ENCODE measurements around the gene MMD2.

The MMD2 gene

GRCh38 chr7:4958477-4959301 is at the start of gene MMD2:
MMD2 (minus strand) TSS chr7:4959187; CDS start chr7:4959017, 170 bp downstream.
- H3K27ac ChIP-seq = no peak within 1 kb of the TSS
- TF ChIP-seq, protein P1, sequence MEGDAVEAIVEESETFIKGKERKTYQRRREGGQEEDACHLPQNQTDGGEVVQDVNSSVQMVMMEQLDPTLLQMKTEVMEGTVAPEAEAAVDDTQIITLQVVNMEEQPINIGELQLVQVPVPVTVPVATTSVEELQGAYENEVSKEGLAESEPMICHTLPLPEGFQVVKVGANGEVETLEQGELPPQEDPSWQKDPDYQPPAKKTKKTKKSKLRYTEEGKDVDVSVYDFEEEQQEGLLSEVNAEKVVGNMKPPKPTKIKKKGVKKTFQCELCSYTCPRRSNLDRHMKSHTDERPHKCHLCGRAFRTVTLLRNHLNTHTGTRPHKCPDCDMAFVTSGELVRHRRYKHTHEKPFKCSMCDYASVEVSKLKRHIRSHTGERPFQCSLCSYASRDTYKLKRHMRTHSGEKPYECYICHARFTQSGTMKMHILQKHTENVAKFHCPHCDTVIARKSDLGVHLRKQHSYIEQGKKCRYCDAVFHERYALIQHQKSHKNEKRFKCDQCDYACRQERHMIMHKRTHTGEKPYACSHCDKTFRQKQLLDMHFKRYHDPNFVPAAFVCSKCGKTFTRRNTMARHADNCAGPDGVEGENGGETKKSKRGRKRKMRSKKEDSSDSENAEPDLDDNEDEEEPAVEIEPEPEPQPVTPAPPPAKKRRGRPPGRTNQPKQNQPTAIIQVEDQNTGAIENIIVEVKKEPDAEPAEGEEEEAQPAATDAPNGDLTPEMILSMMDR (conservative IDR thresholded peaks at IDR 0.05) = no peak
- TF ChIP-seq ZFX (IDR thresholded peaks at IDR 0.05) = no peak

GRCh38 chr7:5005066-5005465 is 46.1 kb upstream of the MMD2 start:
- no peak overlapping the region for H3K27ac ChIP-seq
- no peak for TF ChIP-seq ZFX (IDR thresholded peaks at IDR 0.05)
- TF ChIP-seq, protein P1 (conservative IDR thresholded peaks at IDR 0.05) = no peak

DNA sequence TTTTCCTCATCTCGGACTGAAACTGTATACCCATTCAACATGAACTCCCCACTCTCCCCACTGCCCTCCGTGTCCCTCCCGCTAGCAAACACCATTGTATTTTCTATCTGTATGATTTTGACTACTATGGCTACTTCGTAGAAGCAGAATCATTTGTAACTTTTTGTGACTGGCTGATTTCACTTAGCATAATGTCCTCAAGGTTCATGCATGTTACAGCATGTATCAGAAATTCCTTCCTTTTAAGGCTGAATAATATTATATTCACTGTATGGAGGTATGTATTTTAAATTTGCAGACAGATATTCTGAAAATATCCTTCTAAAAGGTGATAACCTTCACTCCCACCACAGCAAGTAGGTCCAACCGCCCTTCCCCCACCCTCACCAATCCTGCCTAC is 42.9 kb upstream of the MMD2 start:
- no peak overlapping the region for H3K27ac ChIP-seq
- no peak for TF ChIP-seq ZFX (IDR thresholded peaks at IDR 0.05)
- TF ChIP-seq, protein P1 (conservative IDR thresholded peaks at IDR 0.05) = no peak

- no peak overlapping the region for H3K27ac ChIP-seq
- TF ChIP-seq, protein P1 (conservative IDR thresholded peaks at IDR 0.05) = no peak
- TF ChIP-seq ZFX (IDR thresholded peaks at IDR 0.05) = no peak
These were observed 42.0 kb upstream of the MMD2 start for GRCh38 chr7:5001003-5001402.

GRCh38 chr7:4999369-4999950 is 40.5 kb upstream of the MMD2 start:
- H3K27ac ChIP-seq = no peak overlapping the region
- TF ChIP-seq, protein P1 (conservative IDR thresholded peaks at IDR 0.05) = no peak
- TF ChIP-seq ZFX (IDR thresholded peaks at IDR 0.05) = no peak

DNA sequence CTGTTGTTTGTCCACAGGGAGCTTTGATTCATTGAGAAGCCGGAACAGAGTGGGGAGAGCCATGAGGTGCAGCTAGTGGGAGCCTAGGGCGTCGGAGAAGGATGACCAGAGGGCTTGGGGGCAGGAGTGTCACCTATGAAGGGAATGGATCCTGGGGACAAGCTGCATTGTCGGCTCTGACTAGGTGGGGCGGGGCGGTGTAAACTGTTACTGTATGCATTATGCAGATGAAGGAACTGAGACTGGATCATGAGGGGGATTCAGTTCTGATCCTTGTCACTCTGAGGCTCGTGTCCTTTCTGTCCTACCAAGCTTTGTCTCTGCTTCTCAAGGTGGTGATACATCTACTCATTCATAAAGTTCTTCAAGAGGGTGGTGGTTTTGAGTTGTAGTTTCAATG is 39.9 kb upstream of the MMD2 start:
- no peak for TF ChIP-seq ZFX (IDR thresholded peaks at IDR 0.05)
- TF ChIP-seq, protein P1 (conservative IDR thresholded peaks at IDR 0.05) = no peak
- H3K27ac ChIP-seq = no peak overlapping the region

GRCh38 chr7:4998244-4998643 is 39.3 kb upstream of the MMD2 start:
- TF ChIP-seq ZFX (IDR thresholded peaks at IDR 0.05) = no peak
- TF ChIP-seq, protein P1 (conservative IDR thresholded peaks at IDR 0.05) = no peak

More at GRCh38 chr7:4998244-4998643, 39.3 kb upstream of the MMD2 start:
- H3K27ac ChIP-seq = no peak overlapping the region
